Caco-2 (cell line): ENCODE results near the gene SLC10A3. TPM values are rescaled to one million over a fixed set of nuclear protein-coding genes. Genes with fewer than 3 reads are reported as not detected.

Source experiments
- BruUV-seq: library from RNA; stranded (reverse); fragments of 400-500 nt; replicated peaks from 2 replicates; lab custom pipeline; 2021; lab: Mats Ljungman, UMichigan
- CTCF ChIA-PET: fragments of 300-600 bp; sonication (Branson Sonifier 250); formaldehyde crosslinking; loops from one replicate; lab custom pipeline; 2022; ENCODE audit warnings: antibody characterized with exemption; lab: Charles Lee
- POLR2A ChIA-PET: fragments of 300-600 bp; sonication (Branson Sonifier 250); formaldehyde crosslinking; loops from one replicate; lab custom pipeline; 2022; ENCODE audit warnings: antibody characterized with exemption; lab: Charles Lee
- DNase-seq, 2 experiments: peaks; one replicate each; pipeline versions ENCODE4 v3.0.0 to v3.0.0-alpha.2; 2020 to 2022
- H3K27me3 ChIP-seq: replicated peaks from 2 replicates; pipeline ENCODE4 v1.6.0; 2011; ENCODE audit warnings: low read length; ENCODE audit not compliant: control insufficient read depth, insufficient read depth
- H3K36me3 ChIP-seq: 2 replicates; pipeline ENCODE4 v1.5.1; 2011; ENCODE audit warnings: low read length; ENCODE audit not compliant: control insufficient read depth, insufficient read depth
- H3K4me1 ChIP-seq: fragments of 250-450 bp; sonication (Bioruptor Pico); 2 replicates; pipeline ENCODE4 v1.5.1; 2020; ENCODE audit warnings: mild to moderate bottlenecking
- H3K4me3 ChIP-seq: 2 replicates; pipeline ENCODE4 v1.5.1; 2011; ENCODE audit warnings: low read depth, mild to moderate bottlenecking, control low read depth, low read length
- H3K9me3 ChIP-seq: fragments of 250-450 bp; sonication (Bioruptor Pico); 2 replicates; pipeline ENCODE4 v1.5.1; 2020; ENCODE audit warnings: mild to moderate bottlenecking, moderate library complexity
- H3K27ac Mint-ChIP-seq: one replicate; pipeline ENCODE4 v1.8.0; 2022; ENCODE audit warnings: mixed read lengths; ENCODE audit not compliant: unreplicated experiment
- H3K27me3 Mint-ChIP-seq: one replicate; pipeline ENCODE4 v1.8.0; 2022; ENCODE audit warnings: mixed read lengths; ENCODE audit not compliant: insufficient read depth, unreplicated experiment
- H3K36me3 Mint-ChIP-seq: one replicate; pipeline ENCODE4 v1.8.0; 2022; ENCODE audit warnings: mild to moderate bottlenecking, mixed read lengths; ENCODE audit not compliant: insufficient read depth, unreplicated experiment
- H3K4me1 Mint-ChIP-seq: one replicate; pipeline ENCODE4 v1.8.0; 2022; ENCODE audit warnings: low read depth, mixed read lengths; ENCODE audit not compliant: unreplicated experiment
- H3K4me3 Mint-ChIP-seq: one replicate; pipeline ENCODE4 v1.8.0; 2022; ENCODE audit warnings: mild to moderate bottlenecking, moderate library complexity, mixed read lengths; ENCODE audit not compliant: unreplicated experiment
- H3K9me3 Mint-ChIP-seq: one replicate; pipeline ENCODE4 v1.8.0; 2022; ENCODE audit warnings: mixed read lengths; ENCODE audit not compliant: unreplicated experiment
- CTCF ChIP-seq, 2 experiments: fragments of 200-600 bp in 1 of 2; IDR thresholded peaks; 1 replicate in 1 of 2; 2 replicates in 1 of 2; pipeline versions ENCODE4 v1.5.1 to v1.8.0; 2011 to 2022; ENCODE audit warnings: antibody characterized with exemption in 1 of 2, control low read depth in 1 of 2, inconsistent platforms in 1 of 2, low read depth in 1 of 2, low read length in 1 of 2, mild to moderate bottlenecking in 1 of 2, moderate library complexity in 1 of 2; ENCODE audit not compliant: insufficient read depth in 1 of 2, severe bottlenecking in 1 of 2, unreplicated experiment in 1 of 2
- intact Hi-C: fragments of 100-400 bp; cut with micrococcal nuclease; formaldehyde crosslinking; loops from one replicate; pipeline ENCODE4 v1.10.0; 2022; ENCODE audit not compliant: unreplicated experiment
- total RNA-seq: library from RNA; stranded (reverse); gene quantifications from 2 replicates; pipeline ENCODE4 v1.2.3, GENCODE V29; 2022

SLC10A3 gene
- total RNA-seq, 1 experiment from 2014 or later: 22.5 TPM

DNA sequence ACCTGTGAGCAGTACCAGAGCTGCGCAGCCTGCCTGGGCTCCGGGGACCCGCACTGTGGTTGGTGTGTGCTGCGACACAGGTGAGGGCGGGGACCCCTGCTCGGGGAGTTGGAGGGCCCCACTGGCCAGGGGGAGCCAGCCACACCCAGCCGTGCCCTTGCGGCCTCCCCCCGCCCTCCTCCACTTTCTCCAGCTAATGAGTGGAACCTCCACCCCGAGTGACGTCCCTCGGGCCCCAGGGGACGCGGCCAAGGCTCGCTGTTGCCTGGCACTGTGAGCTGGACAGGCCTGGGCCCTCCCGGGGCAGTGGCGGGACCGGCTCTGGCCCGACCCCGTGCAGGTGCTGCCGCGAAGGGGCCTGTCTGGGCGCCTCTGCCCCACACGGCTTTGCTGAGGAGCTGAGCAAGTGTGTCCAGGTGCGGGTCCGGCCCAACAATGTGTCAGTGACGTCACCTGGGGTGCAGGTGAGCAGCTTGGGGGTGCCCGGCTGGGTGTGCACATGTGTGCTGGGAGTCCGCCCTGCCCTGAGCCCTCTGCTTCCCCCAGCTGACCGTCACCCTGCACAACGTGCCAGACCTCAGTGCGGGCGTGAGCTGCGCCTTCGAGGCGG lies 26.7 kb downstream of the SLC10A3 start:
- Mint-ChIP-seq H3K9me3 (no peaks in the 10 kb centered on the region), H3K4me3 (no peak overlapping the region), H3K36me3 (peaks cover 16% of the 10 kb centered on the region), H3K4me1 (no peaks in the 10 kb centered on the region), H3K27ac (no peak overlapping the region), H3K27me3 (no peaks in the 10 kb centered on the region)
- Histone ChIP-seq H3K27me3 (no peaks in the 10 kb centered on the region), H3K4me1 (no peaks in the 10 kb centered on the region), H3K9me3 (no peaks in the 10 kb centered on the region), H3K4me3 (no peak overlapping the region), H3K36me3 (no peaks in the 10 kb centered on the region)
- no peak for DNase-seq
- intact Hi-C loops: no loop called here
- BruUV-seq: no TSS peak
- CTCF ChIA-PET: no interaction called here
- POLR2A ChIA-PET: no interaction called here
- TF ChIP-seq CTCF (IDR thresholded peaks at IDR 0.05; ENCODE audit: insufficient read depth in 1 of 2, low read depth in 1 of 2, low read length in 1 of 2, severe bottlenecking in 1 of 2, unreplicated experiment in 1 of 2): no peak

DNA sequence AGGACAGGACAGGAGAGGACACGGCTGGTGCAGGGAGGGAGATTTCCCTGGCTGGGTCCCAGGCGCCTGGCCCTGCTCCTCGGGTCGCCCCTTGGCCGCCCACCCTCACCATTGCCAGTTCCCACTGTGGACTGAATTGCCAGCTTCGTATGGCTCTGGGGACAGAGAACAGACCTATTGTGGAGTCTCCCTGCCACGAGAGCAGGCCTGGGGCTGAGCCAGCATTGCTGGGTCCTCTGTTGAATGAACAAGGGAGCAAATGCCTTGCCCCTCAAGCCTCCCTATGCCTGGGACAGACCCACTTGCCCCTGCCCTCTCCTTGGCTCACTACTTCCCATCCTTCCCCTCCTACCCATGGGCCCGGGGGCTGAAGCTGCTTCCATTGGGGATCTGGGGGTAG lies 28.0 kb downstream of the SLC10A3 start:
- Mint-ChIP-seq H3K36me3 (peaks cover 20% of the 10 kb centered on the region), H3K4me1 (no peaks in the 10 kb centered on the region), H3K27me3 (no peaks in the 10 kb centered on the region), H3K27ac (no peak overlapping the region), H3K9me3 (no peaks in the 10 kb centered on the region), H3K4me3 (no peak overlapping the region)
- Histone ChIP-seq H3K4me1 (no peaks in the 10 kb centered on the region), H3K9me3 (no peaks in the 10 kb centered on the region), H3K36me3 (no peaks in the 10 kb centered on the region), H3K27me3 (no peaks in the 10 kb centered on the region), H3K4me3 (no peak overlapping the region)
- no peak for DNase-seq
- no TSS peak for BruUV-seq
- ChIA-PET POLR2A (no interaction called here), CTCF (no interaction called here)
- intact Hi-C loops: no loop called here
- TF ChIP-seq CTCF (IDR thresholded peaks at IDR 0.05; ENCODE audit: insufficient read depth in 1 of 2, low read depth in 1 of 2, low read length in 1 of 2, severe bottlenecking in 1 of 2, unreplicated experiment in 1 of 2): no peak

GRCh38 chrX:154460326-154460725 lies 30.1 kb downstream of the SLC10A3 start:
- BruUV-seq: no TSS peak
- Mint-ChIP-seq H3K27ac (no peak overlapping the region), H3K4me3 (peak overlapping the region; percentile 71), H3K36me3 (peaks cover 25% of the 10 kb centered on the region), H3K27me3 (no peaks in the 10 kb centered on the region), H3K4me1 (no peaks in the 10 kb centered on the region), H3K9me3 (no peaks in the 10 kb centered on the region)
- Histone ChIP-seq H3K9me3 (no peaks in the 10 kb centered on the region), H3K27me3 (no peaks in the 10 kb centered on the region), H3K4me1 (no peaks in the 10 kb centered on the region), H3K4me3 (no peak overlapping the region), H3K36me3 (no peaks in the 10 kb centered on the region)
- POLR2A ChIA-PET: no interaction called here
- CTCF ChIA-PET: no interaction called here
- TF ChIP-seq CTCF (IDR thresholded peaks at IDR 0.05; ENCODE audit: insufficient read depth in 1 of 2, low read depth in 1 of 2, low read length in 1 of 2, severe bottlenecking in 1 of 2, unreplicated experiment in 1 of 2): no peak
- intact Hi-C loops: no loop called here
- no peak for DNase-seq
